ENCODE results near the gene VIL1. TPM values are rescaled to one million over a fixed set of nuclear protein-coding genes. Genes with fewer than 3 reads are reported as not detected.

The VIL1 gene
- total and polyA plus RNA-seq, 9 donors: 0.05 to 1.3 (median 0.38) TPM; not detected in 6

GRCh38 chr2:218423584-218423983, 4.7 kb downstream of the VIL1 start:
- intact Hi-C loops (cut with DNase I): no loop called here
- Histone ChIP-seq H3K4me3 (no peak overlapping the region), H3K36me3 (no peaks in the 10 kb centered on the region), H3K9me3 (no peaks in the 10 kb centered on the region), H3K27me3 (no peaks in the 10 kb centered on the region), H3K27ac (no peak overlapping the region), H3K4me1 (ENCODE audit: insufficient read depth) (no peaks in the 10 kb centered on the region)
- DNase-seq: no peak
- TF ChIP-seq POLR2A (IDR thresholded peaks at IDR 0.05) (no peak), CTCF (IDR thresholded peaks at IDR 0.05) (no peak), EP300 (IDR thresholded peaks at IDR 0.05) (no peak)
- WGBS, 3 donors: 84 to 90% (median 88%) methylated on average over 9 of the region's 9 CpGs

GRCh38 chr2:218425531-218425930, 6.6 kb downstream of the VIL1 start:
- intact Hi-C loops (cut with DNase I): no loop called here

GRCh38 chr2:218427741-218428140, 8.8 kb downstream of the VIL1 start:
- peak in 1 of 5 donors; percentile 24 for DNase-seq
- H3K4me1 ChIP-seq (ENCODE audit: insufficient read depth): no peaks in the 10 kb centered on the region
- H3K9me3 ChIP-seq: no peaks in the 10 kb centered on the region
- 53 to 59% (median 54%) methylated on average over 11 of the region's 11 CpGs for WGBS, 3 donors
- TF ChIP-seq POLR2A (IDR thresholded peaks at IDR 0.05) (no peak), CTCF (IDR thresholded peaks at IDR 0.05) (no peak), EP300 (IDR thresholded peaks at IDR 0.05) (no peak)
- H3K27ac ChIP-seq: no peak overlapping the region
- H3K27me3 ChIP-seq: no peaks in the 10 kb centered on the region
- no peaks in the 10 kb centered on the region for H3K36me3 ChIP-seq
- intact Hi-C loops (cut with DNase I): no loop called here
- no peak overlapping the region for H3K4me3 ChIP-seq

More at GRCh38 chr2:218425531-218425930, 6.6 kb downstream of the VIL1 start:
- Histone ChIP-seq H3K4me1 (ENCODE audit: insufficient read depth) (no peaks in the 10 kb centered on the region), H3K9me3 (no peaks in the 10 kb centered on the region), H3K27ac (no peak overlapping the region), H3K36me3 (no peaks in the 10 kb centered on the region), H3K4me3 (no peak overlapping the region), H3K27me3 (no peaks in the 10 kb centered on the region)
- TF ChIP-seq CTCF (IDR thresholded peaks at IDR 0.05): no peak
- no peak for TF ChIP-seq POLR2A (IDR thresholded peaks at IDR 0.05)
- TF ChIP-seq EP300 (IDR thresholded peaks at IDR 0.05): no peak
- no peak for DNase-seq
- 81 to 88% (median 82%) methylated on average over 10 of the region's 10 CpGs for WGBS, 3 donors

GRCh38 chr2:218428846-218429558, 10.1 kb downstream of the VIL1 start:
- H3K36me3 ChIP-seq: no peaks in the 10 kb centered on the region
- no peak for TF ChIP-seq EP300 (IDR thresholded peaks at IDR 0.05)
- no peak for TF ChIP-seq CTCF (IDR thresholded peaks at IDR 0.05)
- no peak for TF ChIP-seq POLR2A (IDR thresholded peaks at IDR 0.05)
- WGBS, 3 donors: 91 to 95% (median 93%) methylated on average over 24 of the region's 24 CpGs
- no peak overlapping the region for H3K27ac ChIP-seq
- H3K4me3 ChIP-seq: no peak overlapping the region
- H3K27me3 ChIP-seq: no peaks in the 10 kb centered on the region
- H3K9me3 ChIP-seq: no peaks in the 10 kb centered on the region
- intact Hi-C loops (cut with DNase I): no loop called here
- H3K4me1 ChIP-seq (ENCODE audit: insufficient read depth): no peaks in the 10 kb centered on the region
- DNase-seq: peak in 2 of 5 donors; percentile 17 to 30

Measured in ovary (tissue), 9 donors.